Osteocyte (in vitro differentiated cells): Measurements from ENCODE around the gene MYO5C. TPM values are rescaled to one million over a fixed set of nuclear protein-coding genes. Genes with fewer than 3 reads are reported as not detected.
A peak's percentile ranks its signal among the peaks of the same experiment; 100 is the strongest.

ENCODE experiments used
- DNase-seq: peaks from one replicate; pipeline ENCODE4 v3.0.0; 2021; ENCODE audit warnings: mixed read lengths; ENCODE audit not compliant: unreplicated experiment; ENCODE audit errors: extremely low spot score
- H3K27ac Mint-ChIP-seq: one replicate; pipeline ENCODE4 v1.8.0; 2021; ENCODE audit warnings: mild to moderate bottlenecking, mixed read lengths; ENCODE audit not compliant: unreplicated experiment
- H3K27me3 Mint-ChIP-seq: one replicate; pipeline ENCODE4 v1.8.0; 2021; ENCODE audit warnings: mixed read lengths; ENCODE audit not compliant: unreplicated experiment
- H3K36me3 Mint-ChIP-seq: one replicate; pipeline ENCODE4 v1.8.0; 2021; ENCODE audit warnings: mixed read lengths; ENCODE audit not compliant: unreplicated experiment
- H3K4me1 Mint-ChIP-seq: one replicate; pipeline ENCODE4 v1.8.0; 2021; ENCODE audit warnings: mixed read lengths; ENCODE audit not compliant: unreplicated experiment
- H3K4me3 Mint-ChIP-seq: one replicate; pipeline ENCODE4 v1.8.0; 2021; ENCODE audit warnings: mild to moderate bottlenecking, moderate library complexity, mixed read lengths; ENCODE audit not compliant: unreplicated experiment
- H3K9me3 Mint-ChIP-seq: one replicate; pipeline ENCODE4 v1.8.0; 2021; ENCODE audit warnings: mixed read lengths; ENCODE audit not compliant: unreplicated experiment
- total RNA-seq: library from RNA; stranded (reverse); gene quantifications from 2 replicates; pipeline ENCODE4 v1.2.1, GENCODE V29; 2021
- TF ChIP-seq, protein P1 (sequence below): fragments of 200-600 bp; sonication (generic); IDR thresholded peaks from 2 replicates; pipeline ENCODE4 v1.5.0; 2021; ENCODE audit warnings: antibody characterized with exemption, mild to moderate bottlenecking, moderate library complexity

MYO5C gene
- total RNA-seq, 1 donor from 2014 or later = 4.0 TPM

GRCh38 chr15:52221730-52222129 is 73.9 kb downstream of the MYO5C start:
- no peak for DNase-seq
- Mint-ChIP-seq H3K27me3 (no peaks in the 10 kb centered on the region), H3K27ac (no peak overlapping the region), H3K36me3 (no peaks in the 10 kb centered on the region), H3K4me3 (no peak overlapping the region), H3K4me1 (no peaks in the 10 kb centered on the region), H3K9me3 (no peaks in the 10 kb centered on the region)
- TF ChIP-seq, protein P1, sequence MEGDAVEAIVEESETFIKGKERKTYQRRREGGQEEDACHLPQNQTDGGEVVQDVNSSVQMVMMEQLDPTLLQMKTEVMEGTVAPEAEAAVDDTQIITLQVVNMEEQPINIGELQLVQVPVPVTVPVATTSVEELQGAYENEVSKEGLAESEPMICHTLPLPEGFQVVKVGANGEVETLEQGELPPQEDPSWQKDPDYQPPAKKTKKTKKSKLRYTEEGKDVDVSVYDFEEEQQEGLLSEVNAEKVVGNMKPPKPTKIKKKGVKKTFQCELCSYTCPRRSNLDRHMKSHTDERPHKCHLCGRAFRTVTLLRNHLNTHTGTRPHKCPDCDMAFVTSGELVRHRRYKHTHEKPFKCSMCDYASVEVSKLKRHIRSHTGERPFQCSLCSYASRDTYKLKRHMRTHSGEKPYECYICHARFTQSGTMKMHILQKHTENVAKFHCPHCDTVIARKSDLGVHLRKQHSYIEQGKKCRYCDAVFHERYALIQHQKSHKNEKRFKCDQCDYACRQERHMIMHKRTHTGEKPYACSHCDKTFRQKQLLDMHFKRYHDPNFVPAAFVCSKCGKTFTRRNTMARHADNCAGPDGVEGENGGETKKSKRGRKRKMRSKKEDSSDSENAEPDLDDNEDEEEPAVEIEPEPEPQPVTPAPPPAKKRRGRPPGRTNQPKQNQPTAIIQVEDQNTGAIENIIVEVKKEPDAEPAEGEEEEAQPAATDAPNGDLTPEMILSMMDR = no peak

GRCh38 chr15:52220937-52221660 is 74.5 kb downstream of the MYO5C start:
- H3K9me3 Mint-ChIP-seq = no peaks in the 10 kb centered on the region
- DNase-seq = peak; percentile 30
- no peak overlapping the region for H3K27ac Mint-ChIP-seq
- TF ChIP-seq, protein P1 = no peak
- no peaks in the 10 kb centered on the region for H3K4me1 Mint-ChIP-seq
- no peaks in the 10 kb centered on the region for H3K36me3 Mint-ChIP-seq
- no peak overlapping the region for H3K4me3 Mint-ChIP-seq
- no peaks in the 10 kb centered on the region for H3K27me3 Mint-ChIP-seq

GRCh38 chr15:52220251-52220650 is 75.4 kb downstream of the MYO5C start:
- no peaks in the 10 kb centered on the region for H3K9me3 Mint-ChIP-seq
- H3K27ac Mint-ChIP-seq = no peak overlapping the region
- DNase-seq = peak; percentile 27
- H3K27me3 Mint-ChIP-seq = no peaks in the 10 kb centered on the region
- TF ChIP-seq, protein P1 = no peak
- no peaks in the 10 kb centered on the region for H3K36me3 Mint-ChIP-seq
- H3K4me3 Mint-ChIP-seq = no peak overlapping the region
- H3K4me1 Mint-ChIP-seq = no peaks in the 10 kb centered on the region

- TF ChIP-seq, protein P1 = no peak
- H3K4me1 Mint-ChIP-seq = no peaks in the 10 kb centered on the region
- H3K4me3 Mint-ChIP-seq = no peak overlapping the region
- no peak overlapping the region for H3K27ac Mint-ChIP-seq
- peak; percentile 53 for DNase-seq
- H3K27me3 Mint-ChIP-seq = no peaks in the 10 kb centered on the region
- H3K36me3 Mint-ChIP-seq = no peaks in the 10 kb centered on the region
- H3K9me3 Mint-ChIP-seq = no peaks in the 10 kb centered on the region
These were observed 76.8 kb downstream of the MYO5C start for GRCh38 chr15:52218816-52219215.

GRCh38 chr15:52218371-52218770 is 77.2 kb downstream of the MYO5C start:
- Mint-ChIP-seq H3K4me1 (no peaks in the 10 kb centered on the region), H3K27ac (no peak overlapping the region), H3K4me3 (no peak overlapping the region), H3K9me3 (no peaks in the 10 kb centered on the region), H3K27me3 (no peaks in the 10 kb centered on the region), H3K36me3 (no peaks in the 10 kb centered on the region)
- TF ChIP-seq, protein P1 = no peak
- peak; percentile 54 for DNase-seq
